OCI-LY1 (cell line): ENCODE measurements around the gene FAM156B.
"Not testable (repeated sequence)": the region's sequence is repeated elsewhere in the genome, so short reads cannot be mapped to it uniquely, and the experiment has no call there.

Source experiments
- EZH2 ChIP-seq: fragments of 200-600 bp; sonication (generic), shearing (Covaris generic); IDR thresholded peaks from 2 replicates; pipeline ENCODE4 v1.8.0; 2017; ENCODE audit warnings: borderline replicate concordance, mixed run types, mild to moderate bottlenecking, antibody characterized with exemption, low read length, moderate library complexity, mixed read lengths
- TF ChIP-seq, protein P1 (sequence below): fragments of 200-600 bp; sonication (generic), shearing (Covaris generic); IDR thresholded peaks from 2 replicates; pipeline ENCODE4 v1.5.1; 2017; ENCODE audit warnings: mild to moderate bottlenecking, antibody characterized with exemption, low read length, moderate library complexity, mixed read lengths

DNA sequence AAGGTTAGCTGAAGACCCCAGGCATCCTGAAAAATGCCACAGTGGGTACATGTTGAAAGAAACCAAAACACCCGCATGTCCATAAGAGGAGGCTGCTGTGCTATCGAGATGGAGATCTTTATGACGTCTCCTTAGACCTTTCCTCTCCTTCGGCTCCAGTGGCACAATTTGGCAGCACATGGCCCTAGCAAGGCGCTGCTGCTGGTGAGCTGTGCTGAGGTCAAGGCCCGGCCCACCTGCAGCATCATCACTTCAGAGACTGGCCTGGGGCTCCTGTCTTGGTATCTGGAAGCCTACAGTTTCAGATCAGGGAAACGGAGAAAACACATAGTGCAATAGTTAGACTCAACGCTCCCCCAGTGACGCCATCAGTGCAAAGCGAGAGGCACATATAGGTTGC, 21.7 kb upstream of the FAM156B start:
- not testable (repeated sequence) for TF ChIP-seq EZH2
- TF ChIP-seq, protein P1, sequence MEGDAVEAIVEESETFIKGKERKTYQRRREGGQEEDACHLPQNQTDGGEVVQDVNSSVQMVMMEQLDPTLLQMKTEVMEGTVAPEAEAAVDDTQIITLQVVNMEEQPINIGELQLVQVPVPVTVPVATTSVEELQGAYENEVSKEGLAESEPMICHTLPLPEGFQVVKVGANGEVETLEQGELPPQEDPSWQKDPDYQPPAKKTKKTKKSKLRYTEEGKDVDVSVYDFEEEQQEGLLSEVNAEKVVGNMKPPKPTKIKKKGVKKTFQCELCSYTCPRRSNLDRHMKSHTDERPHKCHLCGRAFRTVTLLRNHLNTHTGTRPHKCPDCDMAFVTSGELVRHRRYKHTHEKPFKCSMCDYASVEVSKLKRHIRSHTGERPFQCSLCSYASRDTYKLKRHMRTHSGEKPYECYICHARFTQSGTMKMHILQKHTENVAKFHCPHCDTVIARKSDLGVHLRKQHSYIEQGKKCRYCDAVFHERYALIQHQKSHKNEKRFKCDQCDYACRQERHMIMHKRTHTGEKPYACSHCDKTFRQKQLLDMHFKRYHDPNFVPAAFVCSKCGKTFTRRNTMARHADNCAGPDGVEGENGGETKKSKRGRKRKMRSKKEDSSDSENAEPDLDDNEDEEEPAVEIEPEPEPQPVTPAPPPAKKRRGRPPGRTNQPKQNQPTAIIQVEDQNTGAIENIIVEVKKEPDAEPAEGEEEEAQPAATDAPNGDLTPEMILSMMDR: not testable (repeated sequence)
